Measurements from ENCODE around the gene MOSPD2. TPM values are rescaled to one million over a fixed set of nuclear protein-coding genes. Genes with fewer than 3 reads are reported as not detected.

Gene MOSPD2
- total and polyA plus RNA-seq, 2 of the 8 experiments (the other 6 are each of a cell fraction or from before 2014, with no cell fraction given): 4.5 to 12.1 TPM

- TF ChIP-seq KDM1A (IDR thresholded peaks at IDR 0.05; ENCODE audit: borderline replicate concordance, low read length): no peak
- TF ChIP-seq EP300 (IDR thresholded peaks at IDR 0.05; ENCODE audit: borderline replicate concordance in 1 of 2, low read depth in 2 of 2, low read length in 2 of 2): no peak
- no peak for TF ChIP-seq E2F6 (IDR thresholded peaks at IDR 0.05)
- no peak for TF ChIP-seq POLR2A (IDR thresholded peaks at IDR 0.05; ENCODE audit: control extremely low read depth in 1 of 2, low read depth in 2 of 2, low read length in 2 of 2)
- no peak for TF ChIP-seq SIN3A (conservative IDR thresholded peaks at IDR 0.05 in 1 of 2, IDR thresholded peaks at IDR 0.05 in 1 of 2; ENCODE audit: low read depth in 1 of 2, low read length in 2 of 2)
- TF ChIP-seq GTF2F1 (IDR thresholded peaks at IDR 0.05; ENCODE audit: borderline replicate concordance, low read depth, low read length): no peak
- no peak for TF ChIP-seq SP4 (IDR thresholded peaks at IDR 0.05; ENCODE audit: low read length)
Observed at GRCh38 chrX:14871767-14872166, 1.5 kb upstream of the MOSPD2 start (continued).

Measured in H1 (cell line).